GM21447 (cell line): ENCODE data around the gene PRSS53.
"Not testable (repeated sequence)": the region's sequence is repeated elsewhere in the genome, so short reads cannot be mapped to it uniquely, and the experiment has no call there.

Experiments used
- ATAC-seq: cut with Tn5 transposase; IDR thresholded peaks from one replicate; pipeline ENCODE4 v1.9.1; 2021; ENCODE audit not compliant: unreplicated experiment

Gene PRSS53

DNA sequence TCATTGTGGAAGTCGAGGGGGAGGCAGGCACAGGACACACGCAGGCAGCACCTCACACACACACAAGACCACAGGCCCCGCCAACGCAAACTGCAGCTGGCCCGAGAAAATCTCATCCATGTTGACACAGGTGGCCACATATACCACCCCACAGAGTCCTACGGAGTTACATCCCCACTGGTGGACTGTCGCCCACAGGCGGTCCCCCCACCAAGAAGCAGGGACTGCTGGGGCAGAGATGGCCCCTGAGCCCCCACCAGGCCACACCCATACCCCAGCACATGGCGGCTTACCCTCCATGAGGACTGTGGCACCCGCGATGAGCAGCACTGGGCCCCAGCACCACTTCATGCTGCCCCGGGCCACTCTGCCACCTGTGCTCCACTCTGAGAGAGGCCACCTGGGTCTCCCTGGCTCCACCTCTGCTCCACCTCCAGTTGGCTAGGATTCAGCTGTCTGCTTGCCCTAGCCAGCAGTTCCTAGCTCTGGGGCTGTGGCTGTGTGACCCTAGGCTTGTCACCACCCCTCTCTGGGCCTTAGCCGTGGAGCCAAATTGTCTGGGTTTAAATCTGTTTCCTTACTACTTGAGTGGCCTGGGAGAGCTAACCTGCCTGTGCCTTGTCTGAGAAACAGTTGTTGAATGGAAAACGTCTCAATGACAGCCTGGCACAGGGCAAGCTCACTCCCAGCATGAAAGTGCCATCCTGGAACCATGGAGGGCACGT, at the start of gene PRSS53:
PRSS53 (minus strand) TSS at position 485 of the 725 bp plus-strand sequence; CDS start at position 351, 134 bp downstream.
- no peak for ATAC-seq

DNA sequence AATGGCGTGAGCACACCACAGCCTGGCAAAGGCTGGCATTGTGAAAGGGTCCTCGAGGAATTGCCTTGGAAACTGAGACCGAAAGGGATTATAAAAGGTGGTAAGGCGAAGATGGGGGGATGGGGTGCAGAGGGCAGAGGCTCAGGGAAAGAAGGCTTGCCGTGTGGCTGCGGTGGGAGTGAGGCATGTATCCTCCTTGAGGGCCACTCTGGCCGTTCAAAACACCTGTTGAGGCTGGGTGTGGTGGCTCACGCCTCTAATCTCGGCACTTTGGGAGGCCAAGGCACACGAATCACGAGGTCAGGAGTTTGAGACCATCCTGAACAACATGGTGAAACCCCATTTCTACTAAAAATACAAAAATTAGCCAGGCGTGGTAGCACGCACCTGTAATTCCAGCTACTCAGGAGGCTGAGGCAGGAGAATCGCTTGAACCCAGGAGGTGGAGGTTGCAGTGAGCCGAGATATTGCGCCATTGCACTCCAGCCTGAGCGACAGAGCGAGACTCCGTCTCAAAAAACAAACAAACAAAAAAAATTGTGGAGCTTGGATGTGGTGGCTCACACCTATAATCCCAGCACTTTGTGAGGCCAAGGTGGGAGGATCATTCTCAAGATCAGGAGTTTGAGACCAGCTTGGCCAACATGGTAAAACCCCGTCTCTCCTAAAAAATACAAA, 48.2 kb upstream of the PRSS53 start:
- not testable (repeated sequence) for ATAC-seq

DNA sequence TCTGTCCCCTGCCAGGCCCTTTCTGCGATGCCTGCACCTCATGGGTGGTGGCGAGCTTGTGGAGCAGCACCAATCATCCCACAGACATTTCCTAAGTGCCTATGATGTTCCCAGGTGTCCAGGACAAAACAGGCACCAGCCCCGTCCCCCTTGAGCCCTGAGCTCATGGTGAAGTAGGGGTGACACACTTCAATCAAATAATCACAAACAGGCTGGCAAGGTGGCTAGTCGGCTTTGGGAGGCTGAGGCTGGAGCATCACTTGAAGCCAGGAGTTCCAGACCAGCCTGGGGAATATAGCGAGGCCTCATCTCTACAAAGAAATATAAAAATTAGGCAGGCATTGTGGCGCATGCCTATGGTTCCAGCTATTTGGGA, 47.5 kb upstream of the PRSS53 start:
- no peak for ATAC-seq

DNA sequence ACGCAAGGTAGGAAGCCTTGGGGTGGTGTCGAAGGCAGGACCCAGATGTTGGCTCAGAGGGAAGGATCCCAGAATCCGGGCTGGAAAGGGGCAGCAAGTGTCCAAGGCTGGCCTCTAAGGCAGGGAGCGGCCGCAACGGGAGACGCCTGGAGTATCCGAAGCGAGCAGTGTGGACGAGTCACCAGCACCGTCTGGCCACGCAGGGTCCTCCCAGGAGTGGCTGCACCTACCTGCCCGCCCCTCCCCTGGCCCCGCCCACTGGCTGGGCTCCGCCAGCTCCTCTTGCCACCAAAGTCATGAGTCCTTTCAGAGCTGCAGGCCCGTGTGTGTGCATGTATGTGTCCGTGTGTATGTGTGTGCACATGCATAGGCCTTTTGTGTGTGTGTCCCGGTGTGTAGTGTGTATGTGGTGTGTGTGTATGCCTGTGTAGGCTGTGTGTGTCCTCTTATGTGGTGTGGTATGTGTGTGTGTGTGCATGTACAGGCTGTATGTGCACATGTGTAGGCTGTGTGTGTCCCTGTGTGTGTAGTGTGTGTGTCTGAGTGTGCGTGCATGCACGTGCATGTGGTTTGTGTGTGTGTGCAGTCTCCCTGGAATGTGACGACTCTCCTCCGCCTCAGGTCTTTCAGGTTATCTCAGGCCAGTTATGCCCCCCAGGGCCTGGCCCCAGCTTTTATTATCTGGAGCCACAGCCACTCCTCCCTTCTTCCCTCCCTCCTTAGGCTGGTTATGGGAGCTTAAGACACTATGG, 47.0 kb upstream of the PRSS53 start, which contains the start of gene PRSS8:
PRSS8 (minus strand) TSS at position 193 of the 752 bp plus-strand sequence. CDS start 229 bp downstream, outside the sequence.
- no peak for ATAC-seq

DNA sequence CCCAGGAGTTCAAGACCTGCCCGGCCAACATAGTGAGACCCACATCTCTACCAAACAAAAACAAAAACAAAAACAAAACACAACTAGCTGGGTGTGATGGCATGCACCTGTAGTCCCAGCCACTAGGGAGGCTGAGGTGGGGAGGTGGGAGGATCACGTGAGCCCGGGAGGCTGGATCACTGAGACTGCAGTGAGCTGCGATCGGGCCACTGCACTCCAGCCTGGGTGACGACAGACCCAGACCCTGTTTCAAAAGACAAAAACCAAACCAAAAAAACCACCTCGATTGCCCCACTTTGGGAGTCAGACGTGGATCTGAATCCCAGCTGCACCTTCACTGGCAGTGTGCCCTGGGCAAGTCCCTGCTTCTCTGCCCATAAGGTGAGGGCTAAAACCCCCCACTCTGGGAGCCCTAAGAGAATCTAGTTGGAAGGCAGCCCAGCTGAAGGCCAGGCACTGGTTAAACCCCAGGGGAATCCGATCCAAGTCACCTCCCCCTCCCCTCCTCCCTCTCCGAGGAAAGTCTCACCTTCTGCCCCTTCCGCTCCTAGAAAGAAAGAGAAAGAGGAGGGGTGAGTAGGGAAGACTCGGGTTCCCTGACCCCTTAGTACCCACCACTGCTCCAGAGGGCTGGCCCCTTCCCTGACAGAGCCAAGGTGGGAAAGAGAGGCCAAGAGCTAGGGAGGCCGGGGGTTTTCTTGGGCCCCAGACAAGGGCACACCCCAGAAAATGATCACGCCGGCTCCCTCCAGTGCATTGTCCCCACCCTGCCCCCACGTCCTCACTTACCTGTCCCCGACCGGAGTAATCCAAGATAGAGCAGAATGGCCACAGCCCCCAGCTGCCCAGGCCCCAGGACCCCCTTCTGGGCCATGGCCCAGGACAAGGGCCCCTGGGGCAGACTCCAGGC, 46.1 kb upstream of the PRSS53 start:
- ATAC-seq, result no peak

DNA sequence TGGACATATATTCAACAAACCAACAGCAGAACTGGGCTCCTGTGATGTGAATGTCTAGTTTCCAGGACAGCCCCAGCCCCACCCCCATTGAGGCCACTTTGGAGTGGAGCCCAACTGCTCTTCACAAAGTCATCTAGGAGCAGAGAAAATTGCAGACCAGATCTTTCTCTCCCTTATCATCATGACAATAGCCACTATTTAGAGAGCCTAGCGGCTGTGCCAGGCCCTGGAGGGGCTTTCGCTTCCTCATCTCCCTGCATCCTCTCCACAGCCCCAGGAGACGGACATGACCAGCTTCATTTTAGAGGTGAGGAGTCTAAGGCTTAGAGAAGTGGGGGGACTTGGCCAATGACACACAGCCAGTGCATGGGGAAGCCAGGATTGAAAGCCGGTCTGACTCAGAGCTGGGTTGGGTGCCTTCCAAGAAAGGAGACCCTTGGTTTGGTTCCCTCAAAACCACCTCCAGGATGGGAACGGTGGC, 45.4 kb upstream of the PRSS53 start:
- no peak for ATAC-seq

DNA sequence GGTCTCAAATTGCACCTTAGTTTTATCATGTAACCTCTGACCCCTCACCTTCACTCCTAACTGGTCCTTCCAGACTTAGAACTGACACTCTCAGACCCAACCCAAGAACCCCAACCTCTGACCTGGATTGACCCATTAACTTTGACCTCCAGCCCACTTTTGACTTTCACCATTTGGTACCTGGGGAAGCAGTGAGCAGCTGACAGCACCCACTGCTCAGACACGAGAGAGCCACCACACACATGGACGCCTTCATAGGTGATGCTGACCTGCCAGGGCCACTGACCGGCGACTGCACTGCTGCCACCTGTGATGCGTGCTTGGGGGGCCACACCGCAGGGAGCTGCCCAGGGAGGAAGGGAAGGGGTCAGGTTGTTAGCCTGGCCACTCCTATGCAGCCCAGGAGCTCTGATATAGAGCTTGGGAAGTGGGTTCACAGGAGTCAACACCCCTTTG, 44.3 kb upstream of the PRSS53 start:
- no peak for ATAC-seq

DNA sequence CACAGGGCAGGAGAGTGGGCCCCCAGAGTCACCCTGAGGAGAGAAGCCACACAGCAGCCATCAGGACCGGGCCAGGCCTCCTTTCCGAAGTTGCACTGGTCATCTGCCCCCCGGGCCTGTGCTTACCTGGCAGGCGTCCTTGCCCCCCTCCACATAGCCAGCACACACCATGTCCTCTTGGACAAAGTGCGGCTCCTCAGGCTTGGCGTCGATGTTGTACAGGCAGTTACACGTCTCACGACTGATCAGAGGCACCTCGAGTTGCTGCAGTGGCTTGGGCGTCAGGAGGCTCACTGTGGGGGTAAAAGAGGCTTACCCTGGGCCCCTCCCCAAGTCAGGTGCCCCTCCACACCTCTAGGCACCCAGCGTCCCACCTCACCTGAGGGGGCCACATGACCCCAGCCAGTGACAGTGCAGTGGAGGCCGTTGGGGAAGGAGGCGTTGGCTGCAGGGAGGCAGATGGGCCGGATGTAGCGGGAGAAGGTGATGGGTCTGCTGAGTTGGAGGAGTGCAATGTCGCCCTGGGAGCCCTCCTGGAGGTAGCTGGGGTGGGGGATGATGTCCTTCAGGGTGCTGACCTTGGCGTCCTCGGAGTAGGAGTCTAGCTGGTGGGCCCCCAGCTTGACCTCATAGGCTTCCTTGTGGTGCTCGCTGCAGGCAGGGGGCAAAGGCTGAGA, 43.7 kb upstream of the PRSS53 start:
- no peak for ATAC-seq

DNA sequence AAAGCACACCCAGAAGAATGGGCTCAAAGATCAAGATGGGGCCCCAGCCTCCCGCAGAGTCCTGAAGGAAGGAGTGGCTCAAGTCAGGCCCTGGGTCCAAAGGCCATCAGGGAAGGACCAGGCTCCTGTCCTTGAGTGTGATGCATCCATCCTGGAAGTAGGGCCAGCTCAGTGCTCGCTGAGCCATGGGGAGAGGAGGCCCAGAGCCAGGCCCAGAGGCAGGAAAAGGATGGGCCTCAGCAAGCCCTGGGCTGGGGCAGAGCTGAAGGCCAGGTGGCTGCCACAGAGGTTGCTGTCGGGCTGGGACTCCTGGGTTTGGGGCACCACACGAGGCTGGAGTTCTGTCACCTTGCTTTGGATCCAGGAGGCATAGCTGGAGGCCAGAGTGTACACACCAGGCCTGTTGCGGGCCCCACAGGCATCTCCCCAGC, 43.1 kb upstream of the PRSS53 start:
- ATAC-seq, result no peak

DNA sequence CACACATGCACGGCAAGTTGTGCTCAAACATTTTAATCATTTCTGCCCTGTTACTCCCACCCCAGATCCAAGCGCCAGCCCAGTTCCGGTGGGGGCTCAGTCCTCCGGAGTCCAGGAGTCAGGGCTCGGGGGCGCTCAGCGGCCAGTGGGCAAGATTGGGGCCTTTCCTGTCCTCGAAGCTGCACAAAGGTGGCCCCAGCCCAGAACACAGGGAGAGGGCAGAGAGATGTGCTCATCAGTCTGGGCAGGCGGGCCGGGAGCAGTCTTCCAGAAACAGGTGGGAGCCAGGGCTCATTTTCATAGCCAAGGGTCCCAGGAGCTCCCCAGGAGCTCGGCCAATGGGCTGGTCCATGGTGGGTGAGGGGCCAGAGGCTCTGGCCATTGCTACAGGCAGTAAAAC, 42.7 kb upstream of the PRSS53 start:
- ATAC-seq, result no peak

DNA sequence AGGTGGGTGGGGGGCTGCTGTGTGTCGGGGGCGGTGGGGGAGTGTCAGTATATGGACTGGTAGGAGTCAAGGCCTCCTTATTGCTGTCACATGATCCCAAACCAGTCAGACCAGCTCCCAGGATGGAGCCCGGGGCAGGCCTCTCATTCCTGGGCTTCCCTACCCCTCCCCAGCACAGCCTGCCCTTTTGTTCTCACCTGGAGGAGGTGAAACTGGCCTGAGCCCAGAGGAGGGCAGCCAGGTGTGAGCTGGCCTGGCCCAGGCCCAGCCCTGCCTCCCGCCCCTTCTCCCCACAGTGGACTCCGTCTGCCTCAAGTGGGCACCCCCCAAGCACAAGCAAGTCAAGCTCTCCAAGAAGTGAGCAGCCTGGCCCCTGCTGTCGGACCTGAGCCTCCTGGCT, 42.2 kb upstream of the PRSS53 start:
- no peak for ATAC-seq

DNA sequence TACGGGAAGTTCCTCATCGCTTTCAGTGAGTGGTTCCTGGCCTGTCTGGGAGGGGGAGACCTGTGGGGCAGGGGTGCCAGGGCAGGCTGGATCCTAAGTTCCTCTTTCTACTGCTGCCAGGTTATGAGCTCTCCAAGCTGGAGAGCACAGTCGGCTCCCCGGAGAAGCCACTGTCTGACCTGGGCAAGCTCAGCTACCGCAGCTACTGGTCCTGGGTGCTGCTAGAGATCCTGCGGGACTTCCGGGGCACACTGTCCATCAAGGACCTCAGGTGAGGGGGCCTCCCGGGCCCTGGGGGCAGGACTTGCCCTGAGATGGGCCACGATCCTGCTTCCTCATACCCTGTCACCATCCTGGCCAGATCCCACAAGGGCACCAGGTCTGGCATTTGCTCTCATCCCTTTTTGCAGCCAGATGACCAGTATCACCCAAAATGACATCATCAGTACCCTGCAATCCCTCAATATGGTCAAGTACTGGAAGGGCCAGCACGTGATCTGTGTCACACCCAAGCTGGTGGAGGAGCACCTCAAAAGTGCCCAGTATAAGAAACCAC, 41.7 kb upstream of the PRSS53 start:
- ATAC-seq, result no peak

DNA sequence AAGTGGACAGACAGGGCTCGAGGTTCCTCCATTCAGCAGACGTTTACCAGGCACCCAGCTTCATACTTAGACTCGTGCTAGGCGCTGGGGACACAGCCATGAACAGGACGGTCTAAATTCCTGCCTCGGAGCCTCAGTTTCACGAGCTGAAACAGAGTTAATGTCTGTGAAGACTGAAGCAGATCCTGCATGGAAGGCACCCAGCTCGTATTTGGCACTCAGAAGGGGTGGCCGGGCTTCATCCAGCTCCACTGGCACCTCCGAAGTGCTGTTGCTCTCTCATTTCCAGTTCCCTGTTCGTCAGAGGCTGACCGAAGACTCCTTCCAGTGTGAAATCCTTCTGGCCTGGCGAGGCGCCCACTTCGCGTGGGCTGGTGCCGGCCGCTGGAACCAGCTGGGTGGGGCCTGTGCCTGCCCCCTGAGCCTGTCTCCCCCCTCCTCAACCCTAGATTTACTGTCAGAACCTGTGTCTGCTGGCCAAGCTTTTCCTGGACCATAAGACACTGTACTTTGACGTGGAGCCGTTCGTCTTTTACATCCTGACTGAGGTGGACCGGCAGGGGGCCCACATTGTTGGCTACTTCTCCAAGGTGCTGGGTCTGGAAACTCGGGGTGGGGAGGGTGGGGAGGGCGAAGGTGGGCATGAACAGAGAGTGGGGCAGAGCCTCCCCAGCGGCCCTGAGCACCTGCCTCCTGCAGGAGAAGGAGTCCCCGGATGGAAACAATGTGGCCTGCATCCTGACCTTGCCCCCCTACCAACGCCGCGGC, 41.0 kb upstream of the PRSS53 start:
- no peak for ATAC-seq

DNA sequence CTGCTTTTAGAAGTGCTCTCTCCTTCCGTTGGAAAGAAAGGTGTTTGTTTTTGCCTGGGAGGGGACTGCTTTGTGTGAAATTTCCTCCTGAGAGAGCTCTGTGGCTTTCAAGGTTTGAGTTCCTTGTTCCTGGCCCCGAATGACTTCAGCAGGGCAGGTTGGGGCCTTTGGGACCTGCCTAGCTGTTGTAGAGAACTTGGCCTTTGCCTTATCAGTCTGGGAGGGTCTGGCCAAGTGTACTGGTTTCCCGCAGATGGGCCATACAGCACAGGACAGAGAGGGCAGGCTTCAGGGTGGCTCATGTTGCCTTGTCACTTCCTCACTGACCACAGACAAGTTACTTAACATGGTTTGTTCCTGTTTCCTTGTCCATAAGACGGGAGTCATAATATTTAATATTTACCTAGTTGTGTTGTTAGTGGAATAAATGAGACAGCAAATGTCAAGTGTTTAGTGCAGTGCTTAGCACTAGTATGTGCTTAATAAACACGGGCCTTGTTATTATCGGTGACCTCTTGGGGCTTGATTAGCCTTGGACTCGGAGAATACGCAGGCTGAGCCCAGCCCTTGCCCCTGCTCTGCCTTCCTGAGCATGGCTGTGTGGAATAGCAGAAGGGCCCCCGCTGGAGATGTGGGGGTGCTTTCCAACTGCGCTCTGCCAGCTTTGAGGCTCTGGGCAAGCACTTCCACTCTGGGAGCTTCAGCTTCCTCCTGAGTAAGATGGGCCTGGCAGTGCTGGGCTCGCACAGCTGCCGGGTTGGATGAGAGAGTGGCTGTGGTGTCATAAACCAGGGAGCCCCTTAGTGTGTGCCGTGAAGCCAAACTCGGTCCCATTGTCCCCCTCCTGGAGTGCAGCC, 40.2 kb upstream of the PRSS53 start:
- no peak for ATAC-seq

DNA sequence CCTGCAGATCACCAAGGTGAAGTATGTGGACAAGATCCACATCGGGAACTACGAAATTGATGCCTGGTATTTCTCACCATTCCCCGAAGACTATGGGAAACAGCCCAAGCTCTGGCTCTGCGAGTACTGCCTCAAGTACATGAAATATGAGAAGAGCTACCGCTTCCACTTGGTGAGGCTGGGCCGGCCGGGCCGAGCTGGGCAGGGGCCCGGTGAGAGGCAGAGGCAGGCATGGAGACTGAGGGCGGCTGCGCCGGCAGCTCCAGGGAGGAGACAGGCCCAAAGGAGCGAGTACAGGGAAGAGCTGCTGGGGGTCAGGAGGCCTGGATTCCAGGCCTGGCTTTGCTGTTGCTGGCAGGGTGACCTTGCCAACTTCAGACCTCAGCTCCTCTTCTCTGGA, 38.4 kb upstream of the PRSS53 start:
- no peak for ATAC-seq

DNA sequence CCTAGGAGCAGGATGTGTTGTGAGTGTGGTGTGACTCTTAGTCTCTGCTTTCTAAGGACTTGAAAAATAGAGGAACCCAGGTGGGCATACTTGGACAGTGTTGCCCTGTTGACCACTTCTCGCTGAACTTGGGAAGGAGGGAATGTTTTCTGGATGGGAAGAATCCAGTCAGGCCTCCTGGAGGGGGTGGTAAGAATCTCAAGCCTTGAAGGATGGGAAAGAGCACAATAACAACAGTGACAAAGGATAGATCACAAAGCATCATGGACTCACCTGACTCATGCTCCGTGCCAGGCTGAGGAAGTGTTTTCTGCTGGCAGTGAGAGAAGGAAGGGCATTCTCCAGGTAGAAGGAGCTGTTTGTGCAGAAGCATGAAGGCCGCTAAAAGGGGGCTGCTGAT, 37.1 kb upstream of the PRSS53 start:
- no peak for ATAC-seq

DNA sequence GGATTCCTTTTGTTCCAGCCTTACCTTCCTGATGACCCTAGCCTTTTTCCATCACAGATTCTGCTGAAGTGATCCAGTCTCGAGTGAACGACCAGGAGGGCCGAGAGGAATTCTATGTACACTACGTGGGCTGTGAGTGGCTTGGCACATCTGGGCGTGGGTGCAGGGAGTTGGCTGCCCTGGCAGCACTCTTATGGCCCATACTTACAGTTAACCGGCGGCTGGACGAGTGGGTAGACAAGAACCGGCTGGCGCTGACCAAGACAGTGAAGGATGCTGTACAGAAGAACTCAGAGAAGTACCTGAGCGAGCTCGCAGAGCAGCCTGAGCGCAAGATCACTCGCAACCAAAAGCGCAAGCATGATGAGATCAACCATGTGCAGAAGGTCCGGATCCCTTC, 31.4 kb upstream of the PRSS53 start:
- no peak for ATAC-seq
